HEK293T (cell line): Measurements from ENCODE around the gene RAD17.
"Not testable (repeated sequence)": the region's sequence is repeated elsewhere in the genome, so short reads cannot be mapped to it uniquely, and the experiment has no call there.

ENCODE experiments used
- CTCF ChIA-PET: fragments of 350-600 bp; formaldehyde crosslinking; extraction: SDS; loops from one replicate; lab custom pipeline; 2021; ENCODE audit warnings: antibody characterized with exemption, inconsistent platforms; lab: Yijun Ruan, JAX
- POLR2A ChIA-PET: fragments of 350-600 bp; formaldehyde crosslinking; extraction: SDS; loops from one replicate; lab custom pipeline; 2020; ENCODE audit warnings: antibody characterized with exemption, inconsistent platforms; lab: Yijun Ruan, JAX
- DNase-seq: peaks from one replicate; pipeline ENCODE4 v3.0.0; 2012; ENCODE audit warnings: mixed read lengths; ENCODE audit errors: extremely low spot score
- ARNT ChIP-seq: fragments of 450-650 bp; IDR thresholded peaks from 2 replicates; pipeline ENCODE4 v1.6.1; 2017; ENCODE audit warnings: mild to moderate bottlenecking
- BHLHE40 ChIP-seq: fragments of 450-650 bp; IDR thresholded peaks from 2 replicates; pipeline ENCODE4 v1.6.1; 2016; ENCODE audit warnings: mild to moderate bottlenecking, moderate library complexity, borderline replicate concordance
- CTBP1 ChIP-seq: fragments of 450-650 bp; IDR thresholded peaks from 2 replicates; pipeline ENCODE4 v1.6.1; 2016; ENCODE audit warnings: borderline replicate concordance
- ELF4 ChIP-seq: fragments of 450-650 bp; IDR thresholded peaks from 2 replicates; pipeline ENCODE4 v1.6.1; 2017; ENCODE audit warnings: antibody characterized with exemption
- FOXA1 ChIP-seq: fragments of 450-650 bp; IDR thresholded peaks from 2 replicates; pipeline ENCODE4 v1.6.1; 2016; ENCODE audit warnings: mild to moderate bottlenecking
- FOXK2 ChIP-seq: fragments of 450-650 bp; IDR thresholded peaks from 2 replicates; pipeline ENCODE4 v1.6.1; 2016; ENCODE audit warnings: mild to moderate bottlenecking
- FOXM1 ChIP-seq: fragments of 450-650 bp; IDR thresholded peaks from 2 replicates; pipeline ENCODE4 v1.6.1; 2017; ENCODE audit warnings: mild to moderate bottlenecking, borderline replicate concordance
- HDGF ChIP-seq: fragments of 450-650 bp; IDR thresholded peaks from 2 replicates; pipeline ENCODE4 v1.6.1; 2017; ENCODE audit warnings: antibody characterized with exemption, borderline replicate concordance
- L3MBTL2 ChIP-seq: fragments of 450-650 bp; conservative IDR thresholded peaks from 2 replicates; pipeline ENCODE4 v1.6.1; 2016; ENCODE audit warnings: mild to moderate bottlenecking
- LEF1 ChIP-seq: fragments of 450-650 bp; IDR thresholded peaks from 2 replicates; pipeline ENCODE4 v1.6.1; 2017; ENCODE audit warnings: mild to moderate bottlenecking, borderline replicate concordance
- NFRKB ChIP-seq: fragments of 450-650 bp; IDR thresholded peaks from 2 replicates; pipeline ENCODE4 v1.6.1; 2016; ENCODE audit warnings: mild to moderate bottlenecking, moderate library complexity
- PKNOX1 ChIP-seq: fragments of 450-650 bp; IDR thresholded peaks from 2 replicates; pipeline ENCODE4 v1.6.1; 2016
- SP1 ChIP-seq: fragments of 450-650 bp; IDR thresholded peaks from 2 replicates; pipeline ENCODE4 v1.6.1; 2017
- SUZ12 ChIP-seq: fragments of 450-650 bp; IDR thresholded peaks from 2 replicates; pipeline ENCODE4 v1.6.1; 2016; ENCODE audit warnings: mild to moderate bottlenecking
- TARDBP ChIP-seq: fragments of 450-650 bp; IDR thresholded peaks from 2 replicates; pipeline ENCODE4 v1.6.1; 2016
- ZNF384 ChIP-seq: fragments of 450-650 bp; IDR thresholded peaks from 2 replicates; pipeline ENCODE4 v1.6.1; 2016

Gene RAD17

GRCh38 chr5:69451941-69452647, 82.5 kb downstream of the RAD17 start:
- no peak for TF ChIP-seq FOXK2
- no peak for TF ChIP-seq NFRKB
- TF ChIP-seq FOXM1, result no peak
- no peak for TF ChIP-seq SUZ12
- TF ChIP-seq BHLHE40, result no peak
- TF ChIP-seq CTBP1, result no peak
- TF ChIP-seq ELF4, result no peak
- TF ChIP-seq L3MBTL2, result no peak
- no peak for TF ChIP-seq ARNT
- no peak for TF ChIP-seq TARDBP
- TF ChIP-seq SP1, result no peak
- no peak for TF ChIP-seq PKNOX1
- TF ChIP-seq FOXA1, result no peak
- TF ChIP-seq ZNF384, result no peak
- no peak for TF ChIP-seq HDGF
- TF ChIP-seq LEF1, result no peak
- ChIA-PET CTCF (no interaction called here), POLR2A (no interaction called here)
- DNase-seq, result no peak

GRCh38 chr5:69453487-69453886, 83.9 kb downstream of the RAD17 start:
- POLR2A ChIA-PET, DNase-seq: not testable (repeated sequence)
- CTCF ChIA-PET, result interaction anchor here (0.6 kb wide), 1 partner anchor 183 kb away, joined by 3 read pairs; no protein-coding TSS in a partner anchor

DNA sequence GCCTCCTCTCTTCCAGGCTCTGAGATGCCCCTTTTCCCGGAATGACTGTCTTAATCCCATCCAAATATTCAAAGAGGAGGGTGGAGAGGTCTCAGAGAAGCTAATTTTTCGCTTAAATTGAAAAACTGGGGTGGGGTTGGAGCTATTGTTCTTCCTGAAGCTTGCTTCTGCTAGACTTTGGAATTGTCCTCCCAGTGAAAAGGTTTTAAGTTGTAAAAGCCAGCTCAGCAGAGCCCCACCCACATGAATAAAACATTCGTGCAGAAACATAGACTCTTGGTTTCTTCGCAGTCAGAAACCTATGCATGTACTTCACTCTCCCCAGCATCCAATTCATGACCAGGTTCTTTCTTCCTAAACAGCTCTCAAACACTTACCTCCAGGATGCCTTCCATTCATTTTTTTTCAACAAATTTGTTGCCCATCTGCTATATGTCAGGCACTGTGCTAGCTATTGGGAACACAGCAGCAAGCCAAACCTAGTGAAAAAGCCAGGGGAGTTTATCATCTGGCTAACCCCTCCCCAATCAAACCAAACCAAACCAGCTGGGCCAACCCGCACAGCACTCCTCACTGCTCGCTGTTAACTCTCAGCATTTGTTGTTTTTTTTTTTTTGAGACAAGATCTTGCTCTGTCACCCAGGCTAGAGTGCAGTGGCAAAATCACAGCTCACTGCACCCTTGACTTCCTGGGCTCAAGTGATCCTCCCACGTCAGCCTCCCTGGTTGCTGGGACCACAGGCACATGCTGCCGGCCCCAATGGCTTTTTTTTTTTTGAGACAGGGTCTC, 85.0 kb downstream of the RAD17 start:
- ChIA-PET POLR2A (no interaction called here), CTCF (no interaction called here)
- DNase-seq, result no peak
- TF ChIP-seq L3MBTL2 (no peak), ELF4 (no peak), SUZ12 (no peak), NFRKB (no peak), LEF1 (no peak), SP1 (no peak), HDGF (no peak), TARDBP (no peak), ZNF384 (no peak), FOXM1 (no peak), ARNT (no peak), FOXK2 (no peak), PKNOX1 (no peak)

DNA sequence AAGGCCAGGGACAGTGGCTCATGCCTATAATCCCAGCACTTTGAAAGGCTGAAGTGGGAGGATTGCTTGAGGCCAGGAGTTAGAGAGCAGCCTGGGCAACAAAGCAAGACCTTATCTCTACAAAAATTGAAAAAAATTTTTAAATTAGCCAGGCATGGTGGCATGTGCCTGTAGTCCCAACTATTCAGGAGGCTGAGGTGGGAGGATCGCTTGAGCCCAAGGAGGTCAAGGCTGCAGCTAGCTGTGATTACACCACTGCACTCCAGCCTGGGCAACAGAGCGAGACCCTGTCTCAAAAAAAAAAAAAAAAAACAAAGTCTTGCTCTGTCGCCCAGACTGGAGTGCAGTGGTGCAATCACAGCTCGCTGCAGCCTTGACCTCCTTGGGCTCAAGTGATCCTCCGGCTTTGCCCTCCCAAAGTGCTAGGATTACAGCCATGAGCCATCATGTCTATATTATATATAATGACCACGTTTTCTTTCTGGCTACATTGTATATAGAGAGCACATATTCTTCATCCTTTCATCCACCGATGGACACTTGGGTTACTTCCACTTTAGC, 85.9 kb downstream of the RAD17 start:
- POLR2A ChIA-PET, DNase-seq, CTCF ChIA-PET: not testable (repeated sequence)

- POLR2A ChIA-PET, result no interaction called here
- DNase-seq, result no peak
- CTCF ChIA-PET, result no interaction called here
- TF ChIP-seq NFRKB, result no peak
- TF ChIP-seq CTBP1, result no peak
- TF ChIP-seq PKNOX1, result no peak
- no peak for TF ChIP-seq FOXA1
- no peak for TF ChIP-seq ELF4
- no peak for TF ChIP-seq ZNF384
- TF ChIP-seq BHLHE40, result no peak
- no peak for TF ChIP-seq SUZ12
- TF ChIP-seq SP1, result no peak
- TF ChIP-seq L3MBTL2, result no peak
- no peak for TF ChIP-seq ARNT
- no peak for TF ChIP-seq FOXM1
- TF ChIP-seq HDGF, result no peak
- no peak for TF ChIP-seq TARDBP
- no peak for TF ChIP-seq FOXK2
- TF ChIP-seq LEF1, result no peak
These were observed 92.6 kb downstream of the RAD17 start for GRCh38 chr5:69462170-69462569.
